Spleen (tissue), 7 donors: ENCODE results near the gene BRD8.

Source experiments
- CTCF ChIP-seq, 11 experiments: fragments of 200-600 bp in 7 of 11; fragments of 450-650 bp in 4 of 11; sonication (generic) in 4 of 11; IDR thresholded peaks in 8 of 11; conservative IDR thresholded peaks in 3 of 11; 1 replicate in 7 of 11; 2 replicates in 4 of 11; pipeline versions ENCODE4 v1.4.0 to v1.8.0; 2016 to 2021; ENCODE audit warnings: antibody characterized with exemption in 11 of 11, inconsistent platforms in 4 of 11, mild to moderate bottlenecking in 1 of 11
- POLR2AphosphoS5 ChIP-seq, 3 donors: sonication (generic); formaldehyde crosslinking; IDR thresholded peaks; one replicate each; pipeline ENCODE4 v1.5.1; 2017; ENCODE audit warnings: antibody characterized with exemption in 3 of 3
- donor health status: DM: no; HTN: no; CAD: no; lungs with moderate emphysema.
- donor health status: DM: no; HTN: no; CAD: no.
- donor health status: DM: no; HTN: no; CAD: no.

DNA sequence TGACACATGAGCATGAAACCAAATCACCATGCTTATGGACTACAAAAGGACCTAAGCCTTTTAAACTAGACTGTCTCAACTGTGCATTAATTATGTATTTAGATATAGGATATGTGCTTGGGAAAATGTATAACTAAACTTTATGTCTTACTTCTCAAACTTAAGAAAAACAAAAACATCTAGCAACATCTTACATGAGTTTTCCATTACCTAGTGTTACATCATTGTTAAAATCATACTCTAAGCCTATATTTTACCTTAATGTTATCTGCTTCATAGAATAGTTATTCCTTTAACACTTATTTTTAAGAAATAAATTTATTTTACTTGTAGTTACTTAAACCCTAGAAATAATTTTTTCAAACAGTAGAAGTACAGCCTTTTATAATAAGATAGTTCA, 63.2 kb downstream of the BRD8 start:
- TF ChIP-seq CTCF (IDR thresholded peaks at IDR 0.05 in 8 of 11, conservative IDR thresholded peaks at IDR 0.05 in 3 of 11) (no peak), POLR2AphosphoS5 (IDR thresholded peaks at IDR 0.05) (no peak)
